HG03469 (cell line): ENCODE results near the gene PRKG1.
"Not testable (repeated sequence)": the region's sequence is repeated elsewhere in the genome, so short reads cannot be mapped to it uniquely, and the experiment has no call there.

Source experiments
- ATAC-seq: cut with Tn5 transposase; IDR thresholded peaks from one replicate; pipeline ENCODE4 v1.9.1; 2021; ENCODE audit warnings: mild to moderate bottlenecking, moderate library complexity, moderate number of reproducible peaks; ENCODE audit not compliant: unreplicated experiment

The PRKG1 gene

GRCh38 chr10:51367127-51367526, 292.8 kb downstream of the PRKG1 start:
- ATAC-seq, result no peak

GRCh38 chr10:51367694-51368093, 293.4 kb downstream of the PRKG1 start:
- no peak for ATAC-seq

GRCh38 chr10:51368943-51369342, 294.7 kb downstream of the PRKG1 start:
- ATAC-seq, result no peak

- ATAC-seq, result no peak
Measured at GRCh38 chr10:51369903-51370302, 295.6 kb downstream of the PRKG1 start.

GRCh38 chr10:51371743-51372142, 297.5 kb downstream of the PRKG1 start:
- ATAC-seq, result no peak

- no peak for ATAC-seq
Measured at GRCh38 chr10:51375790-51376189, 301.5 kb downstream of the PRKG1 start.

- no peak for ATAC-seq
Measured at GRCh38 chr10:51377070-51377931, 303.0 kb downstream of the PRKG1 start.

GRCh38 chr10:51377932-51378599, 303.8 kb downstream of the PRKG1 start:
- no peak for ATAC-seq

GRCh38 chr10:51382181-51382580, 307.9 kb downstream of the PRKG1 start:
- no peak for ATAC-seq

- ATAC-seq, result no peak
Measured at GRCh38 chr10:51384971-51385370, 310.7 kb downstream of the PRKG1 start.

- no peak for ATAC-seq
Measured at GRCh38 chr10:51386248-51386885, 312.1 kb downstream of the PRKG1 start.

- peak; percentile 93 for ATAC-seq
Measured at GRCh38 chr10:51389415-51390321, 315.4 kb downstream of the PRKG1 start.

GRCh38 chr10:51393006-51393405, 318.7 kb downstream of the PRKG1 start:
- ATAC-seq, result not testable (repeated sequence)

GRCh38 chr10:51394039-51394438, 319.8 kb downstream of the PRKG1 start:
- no peak for ATAC-seq

GRCh38 chr10:51397244-51397643, 323.0 kb downstream of the PRKG1 start:
- no peak for ATAC-seq

GRCh38 chr10:51397695-51398094, 323.4 kb downstream of the PRKG1 start:
- ATAC-seq, result no peak

GRCh38 chr10:51399840-51400239, 325.6 kb downstream of the PRKG1 start:
- ATAC-seq, result no peak

GRCh38 chr10:51400392-51401096, 326.3 kb downstream of the PRKG1 start:
- no peak for ATAC-seq

- no peak for ATAC-seq
Measured at GRCh38 chr10:51403521-51403920, 329.2 kb downstream of the PRKG1 start.
